ENCODE data around the gene SLX4IP. TPM values are rescaled to one million over a fixed set of nuclear protein-coding genes. Genes with fewer than 3 reads are reported as not detected.
A peak's percentile ranks its signal among the peaks of the same experiment; 100 is the strongest.

The SLX4IP gene
- total and polyA plus RNA-seq, 5 experiments from 2014 or later = 1.5 to 6.3 (median 2.5) TPM

- POLR2A ChIA-PET = interaction anchor here (0.6 kb wide), 1 partner anchor 37 kb away, joined by 3 read pairs; no protein-coding TSS in a partner anchor
- DNase-seq (no peak), ATAC-seq (no peak)
- Mint-ChIP-seq H3K27ac (peak overlapping the region in 2 of 10 donors; percentile 31 to 40), H3K4me1 (peaks cover 11 to 39% (median 20%) of the 10 kb centered on the region in 4 donors), H3K9me3 (no peaks in the 10 kb centered on the region), H3K27me3 (no peaks in the 10 kb centered on the region), H3K36me3 (peaks cover 0 to 18% (median 3%) of the 10 kb centered on the region in 3 donors), H3K4me3 (no peak overlapping the region)
Observed at GRCh38 chr20:10474606-10475184, 39.6 kb downstream of the SLX4IP start.

- no peaks in the 10 kb centered on the region for H3K27me3 Mint-ChIP-seq
- no peak for ATAC-seq
- H3K4me1 Mint-ChIP-seq = peaks cover 8 to 35% (median 18%) of the 10 kb centered on the region in 4 donors
- no peak for DNase-seq
- H3K36me3 Mint-ChIP-seq = peaks cover 0 to 14% (median 0%) of the 10 kb centered on the region in 3 donors
- no peak overlapping the region for H3K4me3 Mint-ChIP-seq
- POLR2A ChIA-PET = interaction anchor here (0.6 kb wide), 1 partner anchor 38 kb away, joined by 3 read pairs; no protein-coding TSS in a partner anchor
- H3K9me3 Mint-ChIP-seq = no peaks in the 10 kb centered on the region
- peak overlapping the region in 1 of 10 donors; percentile 40 for H3K27ac Mint-ChIP-seq
Observed at GRCh38 chr20:10475225-10475624, 40.1 kb downstream of the SLX4IP start.

DNA sequence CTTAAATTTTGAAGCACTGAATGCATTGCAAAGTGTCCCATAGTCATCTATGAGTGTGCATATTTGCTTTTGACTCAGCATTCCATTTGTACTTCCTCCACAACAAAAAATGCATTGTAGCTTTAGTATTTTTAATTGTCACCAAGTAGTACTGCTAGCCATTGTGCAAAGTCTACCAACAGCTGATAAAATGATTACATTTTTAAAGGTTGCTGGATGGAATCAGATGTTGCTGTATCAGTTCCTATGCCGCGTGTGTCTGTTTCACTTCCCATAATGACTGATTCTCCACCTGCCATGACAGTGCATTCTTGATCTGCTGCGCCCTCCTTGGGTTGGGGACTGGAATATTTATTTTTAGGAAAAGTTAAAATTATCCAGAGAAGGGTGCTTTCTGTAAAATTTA is 41.2 kb downstream of the SLX4IP start:
- Mint-ChIP-seq H3K4me1 (peaks cover 8 to 35% (median 18%) of the 10 kb centered on the region in 4 donors), H3K36me3 (peaks cover 0 to 9% (median 0%) of the 10 kb centered on the region in 3 donors), H3K4me3 (no peak overlapping the region), H3K27ac (no peak overlapping the region), H3K27me3 (no peaks in the 10 kb centered on the region), H3K9me3 (no peaks in the 10 kb centered on the region)
- POLR2A ChIA-PET = no interaction called here
- ATAC-seq (no peak), DNase-seq (no peak)

- ATAC-seq (no peak), DNase-seq (no peak)
- Mint-ChIP-seq H3K4me3 (no peak overlapping the region), H3K9me3 (no peaks in the 10 kb centered on the region), H3K27me3 (no peaks in the 10 kb centered on the region), H3K4me1 (peaks cover 8 to 35% (median 18%) of the 10 kb centered on the region in 4 donors), H3K27ac (no peak overlapping the region), H3K36me3 (peaks cover 0 to 2% (median 0%) of the 10 kb centered on the region in 3 donors)
- POLR2A ChIA-PET = no interaction called here
Observed at GRCh38 chr20:10478205-10478604, 43.1 kb downstream of the SLX4IP start.

- ATAC-seq (no peak), DNase-seq (no peak)
- Mint-ChIP-seq H3K36me3 (no peaks in the 10 kb centered on the region), H3K4me1 (peaks cover 8 to 31% (median 18%) of the 10 kb centered on the region in 4 donors), H3K27me3 (no peaks in the 10 kb centered on the region), H3K4me3 (no peak overlapping the region), H3K9me3 (no peaks in the 10 kb centered on the region), H3K27ac (no peak overlapping the region)
- POLR2A ChIA-PET = no interaction called here
Observed at GRCh38 chr20:10478930-10479329, 43.8 kb downstream of the SLX4IP start.

DNA sequence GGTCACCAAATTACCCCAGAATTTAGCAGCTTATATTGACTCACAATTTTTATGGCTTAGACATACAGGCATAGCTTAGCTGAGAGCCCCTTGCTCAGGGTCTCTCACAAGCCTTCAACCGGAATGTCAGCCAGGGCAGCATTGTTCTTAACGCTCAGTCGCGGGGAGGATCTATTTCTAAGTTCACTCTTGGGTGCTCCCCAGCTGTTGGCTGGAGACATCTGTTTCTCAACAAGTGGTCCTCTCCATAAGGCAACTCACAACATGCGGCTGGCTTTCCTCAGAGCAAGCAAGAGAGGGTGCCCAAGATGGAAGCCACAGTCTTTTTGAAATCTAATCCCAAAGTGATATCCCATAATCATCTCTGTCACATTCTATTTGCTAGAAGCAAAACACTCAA is 46.6 kb downstream of the SLX4IP start:
- ATAC-seq (no peak), DNase-seq (no peak)
- Mint-ChIP-seq H3K27ac (no peak overlapping the region), H3K4me1 (peaks cover 0 to 4% (median 1%) of the 10 kb centered on the region in 4 donors), H3K36me3 (no peaks in the 10 kb centered on the region), H3K9me3 (no peaks in the 10 kb centered on the region), H3K4me3 (no peak overlapping the region), H3K27me3 (no peaks in the 10 kb centered on the region)
- POLR2A ChIA-PET = no interaction called here

GRCh38 chr20:10483691-10484090 is 48.6 kb downstream of the SLX4IP start:
- no peak overlapping the region for H3K27ac Mint-ChIP-seq
- H3K36me3 Mint-ChIP-seq = no peaks in the 10 kb centered on the region
- no peak for DNase-seq
- no peaks in the 10 kb centered on the region for H3K9me3 Mint-ChIP-seq
- no peak overlapping the region for H3K4me3 Mint-ChIP-seq
- no peaks in the 10 kb centered on the region for H3K27me3 Mint-ChIP-seq
- H3K4me1 Mint-ChIP-seq = peaks cover 3 to 12% (median 9%) of the 10 kb centered on the region in 4 donors
- no peak for ATAC-seq
- POLR2A ChIA-PET = no interaction called here

DNA sequence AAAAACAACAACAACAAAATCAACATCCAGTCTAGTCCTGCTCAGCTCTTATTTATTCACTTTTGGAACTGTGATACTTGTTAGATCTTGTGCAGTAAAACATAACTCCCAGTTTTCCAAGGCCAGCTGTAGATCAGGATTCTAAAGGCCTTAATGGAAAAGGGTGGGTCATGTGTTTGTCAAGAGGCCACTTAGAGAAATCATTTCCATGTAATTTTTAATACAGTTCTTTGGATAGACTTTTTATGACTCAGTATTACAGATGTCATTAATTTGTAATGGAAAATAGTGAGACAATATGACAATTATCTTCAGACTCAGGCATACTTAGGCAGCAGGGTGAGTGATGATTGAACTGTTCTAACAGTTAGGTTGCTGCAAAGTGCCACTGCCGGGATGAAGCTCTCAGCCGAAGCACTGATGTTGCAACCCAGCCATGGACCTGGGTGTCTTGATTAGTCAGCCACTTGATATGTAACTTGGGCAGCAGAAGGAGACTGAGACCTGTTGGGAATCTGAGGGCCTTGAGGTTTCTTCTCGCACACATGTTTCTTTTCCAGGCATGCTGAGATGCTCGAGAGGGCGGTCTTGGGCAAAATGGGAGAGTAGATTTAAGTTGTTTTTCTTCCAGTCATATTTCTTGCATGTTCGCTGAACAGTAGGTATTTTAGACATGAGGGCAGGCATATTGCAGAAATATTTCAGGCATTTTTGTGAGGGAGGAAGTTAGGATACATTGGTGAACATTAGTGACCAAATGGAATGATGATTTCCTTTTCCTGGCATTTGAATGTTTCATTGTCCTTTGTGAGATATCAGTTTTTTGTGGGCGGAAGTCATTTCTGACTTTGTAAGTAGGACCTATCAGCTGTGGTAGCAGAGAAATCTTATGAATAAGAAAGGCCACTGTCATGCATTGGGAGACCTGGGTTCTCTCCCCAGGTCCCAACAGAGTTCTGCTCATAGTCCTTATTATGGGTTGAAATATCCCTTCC is 52.3 kb downstream of the SLX4IP start:
- H3K9me3 Mint-ChIP-seq = no peaks in the 10 kb centered on the region
- no peak for DNase-seq
- H3K36me3 Mint-ChIP-seq = no peaks in the 10 kb centered on the region
- H3K27me3 Mint-ChIP-seq = no peaks in the 10 kb centered on the region
- no peak for ATAC-seq
- POLR2A ChIA-PET = no interaction called here
- H3K4me1 Mint-ChIP-seq = peaks cover 3 to 34% (median 23%) of the 10 kb centered on the region in 4 donors
- no peak overlapping the region for H3K27ac Mint-ChIP-seq
- H3K4me3 Mint-ChIP-seq = no peak overlapping the region

- DNase-seq (no peak), ATAC-seq (no peak)
- peaks cover 3 to 34% (median 23%) of the 10 kb centered on the region in 4 donors for H3K4me1 Mint-ChIP-seq
- no peaks in the 10 kb centered on the region for H3K36me3 Mint-ChIP-seq
- no peaks in the 10 kb centered on the region for H3K27me3 Mint-ChIP-seq
- no peaks in the 10 kb centered on the region for H3K9me3 Mint-ChIP-seq
- no peak overlapping the region for H3K4me3 Mint-ChIP-seq
- POLR2A ChIA-PET = interaction anchor here (1.0 kb wide), 1 partner anchor 20 kb away, joined by 3 read pairs; no protein-coding TSS in a partner anchor
- H3K27ac Mint-ChIP-seq = no peak overlapping the region
Observed at GRCh38 chr20:10488534-10488933, 53.4 kb downstream of the SLX4IP start.

DNA sequence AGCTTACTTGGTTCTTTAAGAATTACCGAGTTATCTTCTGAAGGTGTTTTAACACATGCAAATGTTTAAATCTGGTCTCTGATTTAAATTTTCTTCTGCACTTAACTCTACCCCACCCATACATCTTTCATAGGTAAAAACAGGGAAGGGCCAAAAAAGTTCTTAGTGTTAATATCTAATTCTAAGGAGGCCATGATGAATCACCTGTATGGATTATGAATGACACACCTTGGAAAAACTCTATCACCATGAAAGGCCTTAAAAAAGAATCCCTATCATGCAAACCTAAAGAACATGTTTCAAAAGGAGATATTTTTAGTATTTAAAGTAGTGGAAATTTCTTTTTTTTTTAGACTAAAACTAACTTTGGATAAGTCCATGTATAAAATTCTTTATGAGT is 54.7 kb downstream of the SLX4IP start:
- ATAC-seq = no peak
- Mint-ChIP-seq H3K9me3 (no peaks in the 10 kb centered on the region), H3K4me1 (peaks cover 2 to 39% (median 27%) of the 10 kb centered on the region in 4 donors), H3K27me3 (no peaks in the 10 kb centered on the region), H3K27ac (no peak overlapping the region), H3K36me3 (no peaks in the 10 kb centered on the region), H3K4me3 (no peak overlapping the region)
- no peak for DNase-seq
- POLR2A ChIA-PET = interaction anchor here (1.0 kb wide), 1 partner anchor 21 kb away, joined by 3 read pairs; no protein-coding TSS in a partner anchor

DNA sequence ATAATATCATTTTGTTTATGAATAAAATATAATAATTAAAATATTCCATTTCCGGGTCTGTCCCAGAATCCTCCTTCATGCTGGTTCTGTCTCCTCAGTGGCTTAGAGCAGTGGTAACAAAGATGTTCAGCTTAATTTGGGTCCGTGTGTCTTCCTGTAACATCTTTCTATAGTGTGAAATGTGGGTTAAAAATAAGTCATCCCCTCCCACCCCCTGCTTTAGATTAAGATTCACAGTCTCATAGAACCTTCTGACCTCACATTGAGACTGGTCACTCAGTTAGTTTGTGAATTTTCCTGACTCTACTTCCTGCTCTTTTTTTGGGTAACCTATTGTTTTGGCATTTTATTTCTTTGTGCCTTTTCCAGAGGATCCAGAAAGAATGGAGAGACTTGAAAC is 55.2 kb downstream of the SLX4IP start:
- H3K27me3 Mint-ChIP-seq = no peaks in the 10 kb centered on the region
- H3K4me3 Mint-ChIP-seq = no peak overlapping the region
- ATAC-seq = no peak
- peak overlapping the region in 1 of 10 donors; percentile 39 for H3K27ac Mint-ChIP-seq
- POLR2A ChIA-PET = no interaction called here
- H3K4me1 Mint-ChIP-seq = peaks cover 2 to 43% (median 29%) of the 10 kb centered on the region in 4 donors
- no peak for DNase-seq
- H3K36me3 Mint-ChIP-seq = no peaks in the 10 kb centered on the region
- no peaks in the 10 kb centered on the region for H3K9me3 Mint-ChIP-seq

DNA sequence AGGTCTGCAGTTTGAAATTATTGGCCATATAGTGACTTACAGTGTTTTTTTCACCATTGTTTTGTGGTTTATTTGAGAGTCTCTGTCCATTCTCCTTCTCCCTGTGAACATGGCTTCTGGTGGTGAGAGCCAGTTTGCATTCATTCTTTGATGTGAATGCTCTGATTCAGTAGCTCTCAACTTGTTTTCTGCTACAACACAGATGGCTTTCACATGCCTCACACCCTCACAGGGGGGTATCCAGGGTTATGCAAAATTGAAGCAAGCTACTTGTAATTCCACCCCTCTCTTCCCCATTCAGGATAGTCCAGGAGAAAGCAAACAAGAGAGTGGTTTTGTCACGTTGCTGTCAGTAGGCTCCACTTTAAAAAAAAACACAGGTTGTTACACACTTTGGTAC is 55.6 kb downstream of the SLX4IP start:
- peaks cover 2 to 47% (median 32%) of the 10 kb centered on the region in 4 donors for H3K4me1 Mint-ChIP-seq
- H3K27ac Mint-ChIP-seq = peak overlapping the region in 2 of 10 donors; percentile 2 to 39
- H3K36me3 Mint-ChIP-seq = no peaks in the 10 kb centered on the region
- ATAC-seq (no peak), DNase-seq (no peak)
- no peaks in the 10 kb centered on the region for H3K9me3 Mint-ChIP-seq
- no peaks in the 10 kb centered on the region for H3K27me3 Mint-ChIP-seq
- POLR2A ChIA-PET = no interaction called here
- H3K4me3 Mint-ChIP-seq = no peak overlapping the region

DNA sequence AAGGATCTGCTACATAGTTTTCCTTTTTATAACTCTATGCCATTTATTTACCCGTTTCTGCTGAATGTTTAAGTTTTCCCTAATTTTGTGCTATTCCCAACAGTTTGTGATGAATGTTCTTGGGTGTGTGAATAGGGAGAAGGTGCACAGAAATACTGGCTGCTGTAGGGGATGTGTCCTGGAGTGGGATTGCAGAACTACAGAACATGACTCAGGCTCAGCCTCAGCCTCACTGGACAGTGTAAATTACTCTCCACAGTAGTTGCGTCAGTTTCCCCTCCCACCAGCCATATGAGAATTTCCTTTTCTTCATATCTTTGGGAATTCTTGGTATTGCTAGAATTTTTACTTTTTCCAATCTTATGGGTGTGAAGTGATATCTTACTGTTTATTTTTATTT is 57.0 kb downstream of the SLX4IP start:
- Mint-ChIP-seq H3K36me3 (no peaks in the 10 kb centered on the region), H3K27me3 (no peaks in the 10 kb centered on the region), H3K9me3 (no peaks in the 10 kb centered on the region), H3K4me1 (peaks cover 4 to 49% (median 35%) of the 10 kb centered on the region in 4 donors), H3K4me3 (no peak overlapping the region), H3K27ac (no peak overlapping the region)
- DNase-seq (no peak), ATAC-seq (no peak)
- POLR2A ChIA-PET = no interaction called here
